Glutamatergic neuron (in vitro differentiated cells): ENCODE results near the gene GRHL1. TPM values are rescaled to one million over a fixed set of nuclear protein-coding genes. Genes with fewer than 3 reads are reported as not detected.

ENCODE experiments used
- DNase-seq: peaks from one replicate; pipeline ENCODE4 v3.0.0; 2022
- H3K27ac Mint-ChIP-seq: one replicate; pipeline ENCODE4 v1.8.0; 2020; ENCODE audit warnings: mild to moderate bottlenecking, mixed read lengths, inconsistent platforms; ENCODE audit not compliant: unreplicated experiment
- H3K27me3 Mint-ChIP-seq: one replicate; pipeline ENCODE4 v1.8.0; 2020; ENCODE audit warnings: mild to moderate bottlenecking, moderate library complexity, mixed read lengths, inconsistent platforms; ENCODE audit not compliant: unreplicated experiment
- H3K36me3 Mint-ChIP-seq: one replicate; pipeline ENCODE4 v1.8.0; 2020; ENCODE audit warnings: mild to moderate bottlenecking, mixed read lengths, inconsistent platforms; ENCODE audit not compliant: unreplicated experiment
- H3K4me1 Mint-ChIP-seq: one replicate; pipeline ENCODE4 v1.8.0; 2020; ENCODE audit warnings: mild to moderate bottlenecking, low read depth, mixed read lengths, inconsistent platforms; ENCODE audit not compliant: unreplicated experiment
- H3K4me3 Mint-ChIP-seq: one replicate; pipeline ENCODE4 v1.8.0; 2020; ENCODE audit warnings: mild to moderate bottlenecking, mixed read lengths, inconsistent platforms; ENCODE audit not compliant: unreplicated experiment
- H3K9me3 Mint-ChIP-seq: one replicate; pipeline ENCODE4 v1.8.0; 2020; ENCODE audit warnings: mild to moderate bottlenecking, moderate library complexity, mixed read lengths, inconsistent platforms; ENCODE audit not compliant: unreplicated experiment
- CTCF ChIP-seq: fragments of 200-600 bp; sonication (generic); IDR thresholded peaks from one replicate; pipeline ENCODE4 v1.5.0; 2021; ENCODE audit not compliant: partially characterized antibody, unreplicated experiment
- total RNA-seq: library from RNA; stranded (reverse); fragmentation: NEBNext Ultra II Directional; extraction: Animal tissue kit (Norgen Biotek cat#: 25700); gene quantifications from one replicate; pipeline ENCODE4 v1.2.1, GENCODE V29; 2021; ENCODE audit not compliant: unreplicated experiment

Gene GRHL1
- total RNA-seq, 1 donor from 2014 or later = 4.3 TPM

GRCh38 chr2:9975805-9976447 is 24.4 kb downstream of the GRHL1 start:
- no peaks in the 10 kb centered on the region for H3K27me3 Mint-ChIP-seq
- DNase-seq = no peak
- no peak for TF ChIP-seq CTCF
- no peaks in the 10 kb centered on the region for H3K36me3 Mint-ChIP-seq
- H3K27ac Mint-ChIP-seq = no peak overlapping the region
- H3K4me1 Mint-ChIP-seq = peaks cover 7% of the 10 kb centered on the region
- H3K4me3 Mint-ChIP-seq = no peak overlapping the region
- peaks cover 2% of the 10 kb centered on the region for H3K9me3 Mint-ChIP-seq

- Mint-ChIP-seq H3K9me3 (no peaks in the 10 kb centered on the region), H3K36me3 (no peaks in the 10 kb centered on the region), H3K27ac (no peak overlapping the region), H3K4me3 (no peak overlapping the region), H3K4me1 (peaks cover 6% of the 10 kb centered on the region), H3K27me3 (no peaks in the 10 kb centered on the region)
- DNase-seq = no peak
- TF ChIP-seq CTCF = no peak
Measured at GRCh38 chr2:9979977-9980376, 28.5 kb downstream of the GRHL1 start.

- no peaks in the 10 kb centered on the region for H3K36me3 Mint-ChIP-seq
- H3K27me3 Mint-ChIP-seq = no peaks in the 10 kb centered on the region
- peaks cover 6% of the 10 kb centered on the region for H3K4me1 Mint-ChIP-seq
- no peak for DNase-seq
- no peak overlapping the region for H3K27ac Mint-ChIP-seq
- H3K4me3 Mint-ChIP-seq = no peak overlapping the region
- no peaks in the 10 kb centered on the region for H3K9me3 Mint-ChIP-seq
- no peak for TF ChIP-seq CTCF
Measured at GRCh38 chr2:9980520-9980919, 29.0 kb downstream of the GRHL1 start.

GRCh38 chr2:9981655-9982054 is 30.2 kb downstream of the GRHL1 start:
- H3K4me1 Mint-ChIP-seq = peaks cover 6% of the 10 kb centered on the region
- TF ChIP-seq CTCF = no peak
- no peak overlapping the region for H3K4me3 Mint-ChIP-seq
- no peaks in the 10 kb centered on the region for H3K9me3 Mint-ChIP-seq
- no peaks in the 10 kb centered on the region for H3K36me3 Mint-ChIP-seq
- H3K27ac Mint-ChIP-seq = no peak overlapping the region
- no peak for DNase-seq
- no peaks in the 10 kb centered on the region for H3K27me3 Mint-ChIP-seq

GRCh38 chr2:9982248-9982647 is 30.8 kb downstream of the GRHL1 start:
- H3K4me1 Mint-ChIP-seq = peaks cover 6% of the 10 kb centered on the region
- no peak for DNase-seq
- no peaks in the 10 kb centered on the region for H3K9me3 Mint-ChIP-seq
- no peaks in the 10 kb centered on the region for H3K36me3 Mint-ChIP-seq
- no peaks in the 10 kb centered on the region for H3K27me3 Mint-ChIP-seq
- H3K4me3 Mint-ChIP-seq = no peak overlapping the region
- no peak overlapping the region for H3K27ac Mint-ChIP-seq
- no peak for TF ChIP-seq CTCF
